ENCODE measurements around the gene FHOD3.
"Not testable (repeated sequence)": the region's sequence is repeated elsewhere in the genome, so short reads cannot be mapped to it uniquely, and the experiment has no call there.

Gene FHOD3

GRCh38 chr18:36811955-36812354 lies 514.4 kb downstream of the FHOD3 start:
- in situ Hi-C loops (cut with HindIII; ENCODE audit: low sequenced_read_pairs), result no loop called here
- H3K4me3 ChIP-seq (ENCODE audit: low read depth, low read length), result no peak overlapping the region
- TF ChIP-seq CTCF (IDR thresholded peaks at IDR 0.05; ENCODE audit: low read depth, low read length), result no peak
- no peak for DNase-seq (ENCODE audit: low read depth, low spot score)

- no peak for TF ChIP-seq CTCF (IDR thresholded peaks at IDR 0.05; ENCODE audit: low read depth, low read length)
- no peak for DNase-seq (ENCODE audit: low read depth, low spot score)
- no peak overlapping the region for H3K4me3 ChIP-seq (ENCODE audit: low read depth, low read length)
- in situ Hi-C loops (cut with HindIII; ENCODE audit: low sequenced_read_pairs), result no loop called here
Observed at GRCh38 chr18:36812678-36813077, 515.2 kb downstream of the FHOD3 start.

- in situ Hi-C loops (cut with HindIII; ENCODE audit: low sequenced_read_pairs), result no loop called here
- H3K4me3 ChIP-seq (ENCODE audit: low read depth, low read length), result no peak overlapping the region
- no peak for TF ChIP-seq CTCF (IDR thresholded peaks at IDR 0.05; ENCODE audit: low read depth, low read length)
- no peak for DNase-seq (ENCODE audit: low read depth, low spot score)
Observed at GRCh38 chr18:36813101-36813775, 515.7 kb downstream of the FHOD3 start.

GRCh38 chr18:36813824-36814223 lies 516.3 kb downstream of the FHOD3 start:
- no peak for TF ChIP-seq CTCF (IDR thresholded peaks at IDR 0.05; ENCODE audit: low read depth, low read length)
- in situ Hi-C loops (cut with HindIII; ENCODE audit: low sequenced_read_pairs), result no loop called here
- H3K4me3 ChIP-seq (ENCODE audit: low read depth, low read length), result no peak overlapping the region
- DNase-seq (ENCODE audit: low read depth, low spot score), result no peak

GRCh38 chr18:36814994-36815393 lies 517.5 kb downstream of the FHOD3 start:
- in situ Hi-C loops (cut with HindIII; ENCODE audit: low sequenced_read_pairs), result no loop called here
- DNase-seq (ENCODE audit: low read depth, low spot score), result no peak
- no peak for TF ChIP-seq CTCF (IDR thresholded peaks at IDR 0.05; ENCODE audit: low read depth, low read length)
- no peak overlapping the region for H3K4me3 ChIP-seq (ENCODE audit: low read depth, low read length)

- DNase-seq (ENCODE audit: low read depth, low spot score); in situ Hi-C loops (cut with HindIII; ENCODE audit: low sequenced_read_pairs); H3K4me3 ChIP-seq (ENCODE audit: low read depth, low read length): not testable (repeated sequence)
Observed at GRCh38 chr18:36816096-36816495, 518.6 kb downstream of the FHOD3 start.

GRCh38 chr18:36817039-36817438 lies 519.5 kb downstream of the FHOD3 start:
- in situ Hi-C loops (cut with HindIII; ENCODE audit: low sequenced_read_pairs), result no loop called here
- no peak for DNase-seq (ENCODE audit: low read depth, low spot score)
- no peak for TF ChIP-seq CTCF (IDR thresholded peaks at IDR 0.05; ENCODE audit: low read depth, low read length)
- no peak overlapping the region for H3K4me3 ChIP-seq (ENCODE audit: low read depth, low read length)

Data from astrocyte of the spinal cord (primary cell).